NK-92 (cell line): ENCODE results near the gene LRP8.

Experiments used
- DNase-seq: peaks from one replicate; lab custom pipeline; 2025; ENCODE audit not compliant: unreplicated experiment; lab: John Stamatoyannopoulos, UW

The LRP8 gene

GRCh38 chr1:53328009-53328461 is at the start of gene LRP8:
LRP8 (minus strand) TSS chr1:53328070; CDS start chr1:53327912, 158 bp downstream.
- DNase-seq, result no peak

- no peak for DNase-seq
These were observed 49.6 kb upstream of the LRP8 start for GRCh38 chr1:53377438-53377841.

GRCh38 chr1:53376742-53377437 is 49.0 kb upstream of the LRP8 start:
- DNase-seq, result no peak

- DNase-seq, result no peak
These were observed 48.2 kb upstream of the LRP8 start for GRCh38 chr1:53376041-53376461.

- DNase-seq, result no peak
These were observed 47.6 kb upstream of the LRP8 start for GRCh38 chr1:53375440-53375839.

- DNase-seq, result no peak
These were observed 45.4 kb upstream of the LRP8 start for GRCh38 chr1:53373246-53373645.

GRCh38 chr1:53372501-53372951 is 44.7 kb upstream of the LRP8 start:
- DNase-seq, result no peak

- DNase-seq, result no peak
These were observed 44.0 kb upstream of the LRP8 start for GRCh38 chr1:53371851-53372250.

- DNase-seq, result no peak
These were observed 43.3 kb upstream of the LRP8 start for GRCh38 chr1:53371121-53371666.

- no peak for DNase-seq
These were observed 42.6 kb upstream of the LRP8 start for GRCh38 chr1:53370369-53370961.

- DNase-seq, result no peak
These were observed 41.9 kb upstream of the LRP8 start for GRCh38 chr1:53369761-53370160.

- no peak for DNase-seq
These were observed 41.3 kb upstream of the LRP8 start for GRCh38 chr1:53369034-53369750.

- no peak for DNase-seq
These were observed 40.6 kb upstream of the LRP8 start for GRCh38 chr1:53368314-53369033.

GRCh38 chr1:53367503-53368313 is 39.8 kb upstream of the LRP8 start:
- DNase-seq, result no peak

GRCh38 chr1:53366901-53367502 is 39.1 kb upstream of the LRP8 start:
- no peak for DNase-seq

GRCh38 chr1:53365437-53366063 is 37.7 kb upstream of the LRP8 start:
- DNase-seq, result no peak

- no peak for DNase-seq
These were observed 35.2 kb upstream of the LRP8 start for GRCh38 chr1:53362851-53363642.

- no peak for DNase-seq
These were observed 34.4 kb upstream of the LRP8 start for GRCh38 chr1:53362270-53362669.

GRCh38 chr1:53361541-53361961 is 33.7 kb upstream of the LRP8 start:
- no peak for DNase-seq
